DMS79 (cell line): Measurements from ENCODE around the gene SEC14L3.

ENCODE experiments used
- DNase-seq: peaks from one replicate; lab custom pipeline; 2025; lab: John Stamatoyannopoulos, UW

The SEC14L3 gene

GRCh38 chr22:30471616-30472318 lies at the start of gene SEC14L3:
Gene SEC14L3, minus strand, starts transcription at chr22:30472017. Its CDS starts 59 bp downstream, at chr22:30471958.
- DNase-seq = no peak

DNA sequence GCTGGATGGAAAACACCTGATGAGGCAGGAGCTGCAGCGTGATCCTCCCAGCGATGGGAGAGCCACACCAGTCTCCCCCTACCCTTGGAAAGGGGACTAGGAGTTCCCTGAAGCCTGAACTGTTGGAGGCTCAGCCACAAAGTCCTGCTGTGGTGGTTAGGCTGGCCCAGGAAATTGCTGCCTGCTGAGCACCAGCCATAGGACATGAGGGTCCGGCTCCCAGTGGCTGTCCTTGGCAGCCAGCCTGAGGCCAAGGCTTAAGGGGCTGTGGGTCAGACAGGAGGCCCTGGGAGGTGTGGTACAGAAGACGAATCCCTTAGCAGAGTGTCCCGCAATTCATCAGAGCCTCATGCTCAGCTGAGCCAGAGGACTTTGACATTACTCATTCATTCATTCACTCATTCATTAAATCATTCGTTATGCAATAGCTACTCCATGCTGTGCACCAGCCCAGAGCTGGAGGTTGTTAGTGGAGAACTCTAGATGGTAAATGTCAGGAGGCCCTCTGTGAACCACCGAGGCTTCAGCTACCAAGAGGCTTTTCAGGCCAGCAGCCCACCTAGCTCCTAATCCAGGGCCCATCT lies 48.1 kb upstream of the SEC14L3 start:
- DNase-seq = no peak

GRCh38 chr22:30516731-30517130 lies 44.9 kb upstream of the SEC14L3 start:
- no peak for DNase-seq

DNA sequence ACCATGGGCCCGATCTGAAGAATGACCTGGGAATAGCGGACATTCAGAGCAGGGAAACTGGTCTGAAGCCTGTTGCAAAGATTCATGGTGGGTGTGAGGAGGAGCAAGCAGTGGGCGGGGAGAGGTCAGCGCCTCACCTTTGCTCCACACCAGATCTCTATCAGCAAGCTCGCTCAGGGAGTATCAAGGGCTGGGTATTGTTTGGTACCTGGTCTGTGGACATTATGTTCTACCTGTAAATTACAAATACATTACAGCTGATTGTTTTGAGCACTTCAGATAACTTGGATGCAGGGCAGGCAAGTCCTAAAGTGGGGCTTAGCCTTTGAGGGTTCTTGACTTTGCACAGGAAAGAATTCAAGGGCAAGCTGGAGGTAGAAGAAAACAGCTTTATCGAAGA lies 44.5 kb upstream of the SEC14L3 start:
- DNase-seq = no peak

DNA sequence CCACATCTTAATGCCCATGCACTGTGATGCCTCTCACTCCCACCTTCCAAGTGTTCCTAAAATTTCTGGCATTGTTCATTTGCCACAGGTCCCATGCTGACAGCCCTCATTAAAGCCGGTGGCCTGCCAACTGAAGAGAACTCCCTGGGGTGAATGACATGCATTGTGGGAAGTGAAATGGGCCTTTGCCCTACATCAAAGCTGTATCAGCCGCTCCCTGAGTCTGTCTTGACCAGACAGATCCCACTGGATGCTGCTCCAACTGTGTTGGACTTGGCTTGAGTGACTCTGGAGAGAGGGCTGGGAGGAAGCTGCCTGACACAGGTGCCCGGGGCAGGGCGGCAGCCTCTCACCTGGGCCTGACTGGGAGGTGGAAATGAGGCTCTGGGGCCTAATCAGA lies 42.4 kb upstream of the SEC14L3 start:
- DNase-seq = no peak

DNA sequence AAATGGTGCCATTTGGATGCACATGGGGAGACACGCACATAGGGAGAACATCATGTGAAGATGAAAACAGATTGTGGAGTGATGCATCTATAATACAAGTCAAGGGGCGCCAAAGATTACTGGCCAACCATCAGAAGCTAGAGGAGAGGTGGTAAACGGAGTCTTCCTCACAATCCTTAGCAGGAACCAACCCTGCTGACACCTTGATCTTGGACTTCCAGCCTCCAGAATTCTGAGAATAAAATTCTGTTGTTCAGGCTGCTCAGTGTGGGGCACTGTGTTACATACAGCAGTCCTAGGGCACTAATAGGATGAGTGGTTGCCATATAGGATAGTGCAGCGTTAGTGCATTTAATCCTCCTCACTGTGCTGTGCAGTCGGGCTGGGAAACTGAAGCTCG lies 41.6 kb upstream of the SEC14L3 start:
- no peak for DNase-seq

- DNase-seq = no peak
Measured at GRCh38 chr22:30511911-30512310, 40.1 kb upstream of the SEC14L3 start.

DNA sequence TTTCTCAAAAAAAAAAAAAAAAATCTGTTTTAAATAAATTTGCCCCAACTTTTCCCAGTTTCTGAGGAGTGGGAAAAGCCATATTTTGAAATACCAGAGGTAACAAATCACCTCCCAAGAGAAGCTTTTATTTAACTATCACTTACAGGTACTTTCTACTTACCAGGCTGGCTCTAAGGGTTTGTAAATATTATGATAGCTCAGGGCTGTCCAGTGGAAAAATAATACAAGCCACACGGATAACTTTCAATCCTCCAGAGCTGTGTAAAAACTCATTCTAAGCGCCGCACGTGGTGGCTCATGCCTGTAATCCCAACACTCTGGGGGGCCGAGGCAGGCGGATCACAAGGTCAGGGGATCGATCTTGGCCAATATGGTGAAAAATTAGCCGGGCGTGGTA lies 39.3 kb upstream of the SEC14L3 start:
- DNase-seq = no peak

DNA sequence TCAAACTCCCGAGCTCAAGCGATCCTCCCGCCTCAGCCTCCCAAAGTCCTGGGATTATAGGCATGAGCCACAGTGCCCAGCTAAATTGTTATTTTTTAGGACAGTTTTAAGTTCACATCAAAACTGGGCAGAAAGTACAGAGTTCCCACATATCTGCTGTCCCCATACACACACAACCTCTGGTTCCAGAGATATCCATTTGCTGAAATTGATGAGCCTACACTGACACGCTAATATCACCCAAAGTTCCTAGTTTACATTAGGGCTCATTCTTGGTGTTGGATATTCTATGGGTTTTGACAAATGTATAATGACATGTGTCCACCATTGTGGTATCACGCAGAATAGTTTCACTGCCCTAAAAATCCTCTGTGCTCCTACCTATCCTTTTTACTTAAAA lies 36.4 kb upstream of the SEC14L3 start:
- DNase-seq = no peak

GRCh38 chr22:30507670-30508069 lies 35.9 kb upstream of the SEC14L3 start:
- no peak for DNase-seq

DNA sequence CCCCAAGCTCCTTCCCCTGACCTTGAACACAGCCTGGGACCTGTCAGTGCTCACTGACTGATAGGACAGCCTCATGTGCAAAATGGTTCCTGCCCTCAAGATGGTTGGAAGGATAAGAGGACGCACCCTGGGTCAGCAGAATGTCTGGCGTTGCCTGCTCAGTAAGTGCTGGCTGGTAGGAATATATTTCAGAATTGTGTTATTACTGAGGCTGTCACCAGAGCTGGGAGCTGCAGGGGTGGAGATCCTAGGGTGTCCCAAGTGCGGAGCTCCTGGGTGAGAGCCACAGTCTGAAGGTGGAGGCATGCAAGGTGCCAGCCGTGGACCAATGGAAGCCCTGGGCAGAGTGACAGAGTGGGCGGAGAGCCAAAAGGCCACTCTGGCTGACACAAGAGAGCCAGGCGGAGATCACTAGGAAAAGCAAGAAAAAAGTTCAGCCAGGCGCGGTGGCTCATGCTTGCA lies 34.7 kb upstream of the SEC14L3 start:
- DNase-seq = no peak

DNA sequence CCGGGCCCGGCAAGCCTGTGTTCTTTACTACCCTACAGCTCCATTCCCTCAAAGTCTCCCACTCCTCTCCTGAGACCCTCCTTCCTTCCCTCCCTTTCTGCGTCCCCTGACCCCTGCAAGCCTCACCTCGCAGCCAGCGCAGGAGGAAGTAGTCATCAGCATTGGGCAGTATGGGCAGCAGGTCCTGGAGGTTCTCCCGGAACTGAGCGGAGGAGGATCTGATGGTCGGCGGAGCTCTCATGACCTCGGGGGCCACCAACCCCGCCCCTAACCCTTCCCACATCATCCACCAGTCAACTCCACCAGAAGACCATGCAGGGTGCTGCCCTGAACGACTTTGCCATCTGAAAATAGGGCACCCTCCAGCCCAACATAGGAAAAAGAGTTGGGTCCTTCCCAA lies 31.7 kb upstream of the SEC14L3 start:
- DNase-seq = no peak

DNA sequence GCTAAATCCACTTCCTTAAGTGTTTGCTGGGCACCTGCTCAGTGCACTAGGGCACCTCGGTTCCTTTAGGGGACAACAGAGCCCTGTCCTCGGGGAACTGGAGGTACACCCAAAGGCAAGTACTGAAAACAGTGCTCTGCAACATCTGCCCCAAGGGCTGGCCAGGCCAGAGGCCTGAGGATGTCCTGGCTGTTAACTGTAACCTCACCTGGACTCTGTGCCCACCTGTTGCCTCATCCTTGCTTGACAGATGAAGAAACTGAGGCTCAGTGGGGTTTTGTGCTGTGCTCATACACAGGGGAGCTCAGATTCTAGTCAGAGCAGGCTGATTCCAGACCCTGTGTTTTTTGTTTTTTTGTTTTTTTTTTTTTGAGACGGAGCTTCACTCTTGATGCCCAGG lies 31.1 kb upstream of the SEC14L3 start:
- DNase-seq = no peak

DNA sequence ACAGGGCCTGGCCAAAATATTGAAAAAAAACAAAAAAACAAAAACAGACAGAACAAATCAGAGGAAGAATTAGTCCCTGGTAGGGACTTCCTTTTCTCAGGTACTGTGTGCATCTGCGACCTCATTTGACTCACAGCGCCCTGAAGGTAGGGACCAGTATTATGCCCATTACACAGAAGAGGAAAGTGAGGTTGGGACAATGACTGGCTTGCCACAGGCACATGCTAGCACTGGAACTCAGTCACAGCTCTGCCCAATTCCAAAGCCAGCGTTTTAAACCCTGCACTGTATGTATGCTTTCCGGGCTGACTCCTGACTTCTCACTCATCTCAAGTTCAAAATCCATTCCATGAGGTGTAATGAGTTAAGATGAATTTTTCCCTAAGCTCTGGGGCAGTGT lies 30.3 kb upstream of the SEC14L3 start:
- no peak for DNase-seq

DNA sequence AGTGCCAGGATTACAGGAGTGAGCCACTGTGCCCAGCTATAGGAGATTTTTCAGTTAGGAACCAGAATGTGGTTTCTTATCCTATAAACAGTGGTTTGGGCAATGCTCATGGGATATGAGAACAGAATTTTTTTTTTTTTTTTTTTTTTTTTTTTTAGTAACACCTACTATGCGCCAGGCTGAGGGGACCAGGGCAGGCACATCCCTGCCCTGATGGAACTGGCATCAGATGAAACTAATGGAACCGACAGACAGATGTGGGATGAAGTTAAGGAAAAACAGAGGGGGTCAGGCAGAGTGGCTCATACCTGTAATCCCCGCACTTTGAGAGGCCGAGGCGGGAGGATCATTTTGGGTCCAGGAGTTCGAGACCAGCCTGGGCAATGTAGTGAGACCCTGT lies 28.8 kb upstream of the SEC14L3 start:
- DNase-seq = no peak

GRCh38 chr22:30497466-30498150 lies 25.8 kb upstream of the SEC14L3 start:
- no peak for DNase-seq

DNA sequence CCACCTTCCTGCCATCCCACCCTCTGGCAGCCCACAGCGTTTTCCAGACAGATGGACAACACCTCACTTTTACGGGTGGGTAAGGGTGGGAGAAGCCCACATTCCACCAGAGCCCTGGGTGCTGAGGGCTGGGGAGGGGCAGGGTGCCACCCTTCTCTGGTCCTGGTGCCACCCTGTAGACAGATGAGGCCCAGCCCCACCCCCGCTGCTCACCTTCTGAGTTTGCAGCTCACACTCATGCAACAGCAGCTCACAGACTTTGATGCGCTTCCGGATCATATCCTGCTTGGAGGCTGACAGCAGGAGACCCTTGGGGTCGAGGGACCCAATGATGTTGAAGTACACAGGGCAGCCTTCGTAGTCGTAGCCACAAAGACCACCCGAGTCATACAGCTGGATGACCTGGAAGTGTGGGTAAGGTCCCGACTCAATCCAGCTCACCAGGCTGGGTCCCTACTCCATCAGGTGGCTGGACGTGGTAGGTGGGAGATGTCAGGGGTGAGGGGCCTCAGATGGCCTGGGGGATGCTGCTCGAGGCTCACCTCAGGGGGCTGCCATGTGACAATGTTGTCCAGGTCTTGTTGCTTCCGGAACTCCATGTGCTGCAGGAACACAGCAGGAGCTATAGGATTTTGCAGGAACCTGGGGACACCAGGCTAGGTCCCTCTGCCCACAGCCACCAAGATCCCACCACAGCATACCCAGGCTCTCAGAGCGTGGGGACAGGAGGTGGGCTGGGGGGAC lies 23.4 kb upstream of the SEC14L3 start:
- no peak for DNase-seq

GRCh38 chr22:30492144-30492543 lies 20.3 kb upstream of the SEC14L3 start:
- no peak for DNase-seq

DNA sequence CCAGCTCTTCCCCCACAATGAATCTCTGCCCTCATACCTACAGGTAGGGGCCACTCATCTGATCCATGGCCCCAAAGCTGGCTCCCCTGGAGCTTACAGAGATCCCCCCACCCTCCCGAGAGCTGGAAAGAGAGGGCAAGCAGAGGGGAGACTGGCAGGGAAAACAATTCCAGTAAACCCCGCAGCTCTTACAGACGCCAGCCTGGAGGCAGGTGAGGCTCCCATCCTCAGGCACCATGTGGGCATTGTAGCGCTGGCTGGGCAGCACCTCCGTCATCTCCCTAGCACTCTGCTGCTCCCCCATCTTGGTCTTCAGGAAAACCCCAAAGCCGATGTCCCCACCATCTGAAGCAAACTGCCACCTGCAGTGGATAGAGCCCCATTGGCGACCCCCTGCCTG lies 19.6 kb upstream of the SEC14L3 start:
- DNase-seq = no peak

DNA sequence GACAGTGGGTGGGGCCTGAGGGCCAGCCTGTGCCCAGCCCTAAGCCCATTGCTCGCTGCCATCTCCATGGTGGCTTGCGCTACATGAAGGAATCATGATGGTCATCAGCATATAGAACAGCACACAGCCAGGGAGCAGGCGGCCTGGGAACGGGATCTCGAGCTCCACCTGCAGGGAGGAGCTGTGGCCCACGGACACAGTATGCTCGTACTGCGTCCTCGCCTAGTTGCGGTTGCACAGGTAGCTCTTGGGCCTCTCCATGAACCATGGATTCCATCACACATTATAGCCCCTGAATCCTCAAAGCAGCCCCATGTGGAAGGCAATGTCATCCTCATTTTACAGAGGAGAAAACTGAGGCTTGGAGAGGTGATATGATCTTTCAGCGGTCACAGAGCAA lies 18.6 kb upstream of the SEC14L3 start:
- no peak for DNase-seq

GRCh38 chr22:30488121-30488520 lies 16.3 kb upstream of the SEC14L3 start:
- DNase-seq = no peak

DNA sequence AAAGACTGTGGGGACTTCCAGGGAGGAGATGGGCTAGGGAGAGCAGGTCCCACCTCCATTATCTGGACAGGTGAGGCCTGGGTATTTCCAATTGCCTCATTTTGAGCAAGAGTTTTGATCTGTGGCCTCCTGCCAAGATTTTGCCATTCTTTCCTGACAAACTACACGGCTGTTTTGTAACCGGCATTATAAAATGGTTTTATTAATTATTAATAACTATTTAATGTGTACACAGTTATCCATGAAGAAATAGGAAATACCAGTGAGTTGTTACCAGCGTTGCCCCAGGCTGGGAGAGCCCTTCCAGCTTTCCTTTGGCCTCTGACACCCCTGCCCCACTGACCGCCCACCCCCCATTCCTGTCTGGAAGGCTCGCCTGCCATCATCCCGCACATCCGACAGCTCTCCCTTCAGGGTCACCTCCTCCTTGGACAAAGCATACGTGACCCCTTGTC lies 14.9 kb upstream of the SEC14L3 start:
- DNase-seq = no peak

DNA sequence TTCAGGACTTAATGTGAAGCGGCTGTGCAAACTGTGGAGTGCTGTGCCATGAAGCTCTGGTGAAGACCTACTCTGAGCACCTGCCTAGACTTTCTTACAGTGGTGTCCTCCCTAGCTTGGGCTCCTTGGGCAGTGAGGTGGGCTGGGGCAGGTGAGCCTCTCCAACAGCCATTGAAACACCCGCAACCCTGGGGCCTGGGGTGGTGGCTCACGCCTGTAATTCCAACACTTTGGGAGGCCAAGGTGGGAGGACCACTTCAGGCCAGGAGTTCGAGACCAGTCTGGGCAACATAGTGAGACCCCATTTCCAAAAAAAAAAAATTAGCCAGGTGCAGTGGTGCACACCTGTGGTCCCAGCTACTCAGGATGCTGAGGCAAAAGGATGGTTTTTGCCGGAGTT lies 14.3 kb upstream of the SEC14L3 start:
- no peak for DNase-seq
